Gastrocnemius medialis (tissue), 4 donors: ENCODE measurements around the gene RPS6KL1. TPM values are rescaled to one million over a fixed set of nuclear protein-coding genes. Genes with fewer than 3 reads are reported as not detected.

ENCODE experiments used
- ATAC-seq, 2 donors: fragments of 150-250 bp; one replicate each; pipeline ENCODE4 v1.9.1; 2016
- DNase-seq, 2 donors: peaks; one replicate each; pipeline ENCODE4 v3.0.0-alpha.2; 2019
- H3K27ac ChIP-seq, 4 donors: fragments of 200-600 bp; sonication (generic); 1 replicate in 1 of 4; 2 replicates in 3 of 4; pipeline ENCODE4 v1.5.1; 2016 to 2018; ENCODE audit warnings: mild to moderate bottlenecking in 2 of 4, moderate library complexity in 1 of 4
- H3K27me3 ChIP-seq, 3 donors: fragments of 200-600 bp; sonication (generic) in 2 of 3; 1 replicate in 1 of 3; 2 replicates in 2 of 3; pipeline versions ENCODE4 v1.5.1 to v1.6.0; 2016 to 2019; ENCODE audit warnings: mild to moderate bottlenecking in 1 of 3, moderate library complexity in 1 of 3
- H3K36me3 ChIP-seq, 2 donors: fragments of 200-600 bp; sonication (generic) in 1 of 2; one replicate each; pipeline ENCODE4 v1.5.1; 2017 to 2018
- H3K4me1 ChIP-seq, 2 donors: fragments of 200-600 bp; sonication (generic) in 1 of 2; one replicate each; pipeline ENCODE4 v1.5.1; 2016 to 2017; ENCODE audit warnings: mild to moderate bottlenecking in 2 of 2
- H3K4me3 ChIP-seq, 4 donors: fragments of 200-600 bp; sonication (generic) in 3 of 4; 1 replicate in 1 of 4; 2 replicates in 3 of 4; pipeline ENCODE4 v1.5.1; 2016 to 2019; ENCODE audit warnings: mild to moderate bottlenecking in 2 of 4
- H3K9me3 ChIP-seq, 3 donors: fragments of 200-600 bp; sonication (generic) in 2 of 3; 1 replicate in 1 of 3; 2 replicates in 2 of 3; pipeline ENCODE4 v1.5.1; 2016 to 2019
- POLR2A ChIP-seq, 2 donors: fragments of 450-650 bp; IDR thresholded peaks; one replicate each; pipeline ENCODE4 v1.6.1; 2017; ENCODE audit warnings: antibody characterized with exemption in 2 of 2, mild to moderate bottlenecking in 2 of 2, moderate library complexity in 2 of 2
- in situ Hi-C, 4 donors: fragments of 200-750 bp; cut with MboI; loops; one replicate each; pipeline versions ENCODE4 v1.15.0 to v1.8.0; 2017; ENCODE audit warnings: low sequenced_read_pairs in 4 of 4
- intact Hi-C: fragments of 100-400 bp; cut with DNase I; formaldehyde crosslinking; loops from one replicate; pipeline ENCODE4 v1.15.1; 2023; ENCODE audit warnings: low total_unique reads
- total RNA-seq, 4 donors: library from RNA; depleted of rRNA; stranded (reverse); fragments of >200 nt; gene quantifications; one replicate each; pipeline versions ENCODE4 v1.1.0 to v1.2.3, GENCODE V29; 2016
- TF ChIP-seq, protein P1 (sequence below), 5 experiments: fragments of 450-650 bp in 3 of 5; fragments of 200-600 bp in 2 of 5; sonication (generic) in 2 of 5; IDR thresholded peaks in 4 of 5; conservative IDR thresholded peaks in 1 of 5; 1 replicate in 4 of 5; 2 replicates in 1 of 5; pipeline ENCODE4 v1.5.1; 2016 to 2019; ENCODE audit warnings: antibody characterized with exemption in 5 of 5, mild to moderate bottlenecking in 3 of 5, moderate library complexity in 3 of 5

RPS6KL1 gene
- total RNA-seq, 4 donors from 2014 or later: 11.7 to 34.4 (median 18.7) TPM

DNA sequence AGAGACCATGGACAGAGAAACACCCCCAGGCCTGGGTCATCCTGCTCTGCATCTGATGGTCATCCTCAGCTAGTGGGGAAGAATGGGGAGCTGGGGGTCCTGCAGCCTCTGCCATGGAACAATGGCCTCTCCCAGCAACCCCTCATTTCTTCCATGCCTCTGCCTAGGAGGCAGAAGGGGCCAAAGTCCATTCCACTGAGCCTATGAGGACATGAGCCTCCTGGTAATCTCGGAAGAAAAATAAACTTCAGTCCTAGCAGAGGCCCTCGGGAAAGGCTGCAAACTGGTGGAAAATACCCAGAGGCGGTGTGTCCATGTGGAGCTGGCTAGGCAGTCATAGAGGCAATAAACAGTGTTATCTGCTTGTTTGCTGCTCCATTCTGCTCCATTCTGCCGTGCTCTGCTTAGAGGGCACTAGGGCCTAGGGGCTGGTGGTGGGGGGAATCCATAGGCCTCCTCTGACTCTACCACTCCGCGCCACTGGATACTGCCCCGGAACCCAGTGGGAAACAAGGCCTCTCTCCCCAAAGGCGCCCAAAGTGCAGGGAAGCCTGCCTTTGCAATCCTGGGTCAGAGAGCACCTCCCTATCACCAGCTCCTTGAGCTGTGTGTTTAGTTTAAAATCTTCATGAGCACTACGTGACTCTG, 27.9 kb upstream of the RPS6KL1 start:
- no peak for TF ChIP-seq POLR2A (IDR thresholded peaks at IDR 0.05)
- TF ChIP-seq, protein P1, sequence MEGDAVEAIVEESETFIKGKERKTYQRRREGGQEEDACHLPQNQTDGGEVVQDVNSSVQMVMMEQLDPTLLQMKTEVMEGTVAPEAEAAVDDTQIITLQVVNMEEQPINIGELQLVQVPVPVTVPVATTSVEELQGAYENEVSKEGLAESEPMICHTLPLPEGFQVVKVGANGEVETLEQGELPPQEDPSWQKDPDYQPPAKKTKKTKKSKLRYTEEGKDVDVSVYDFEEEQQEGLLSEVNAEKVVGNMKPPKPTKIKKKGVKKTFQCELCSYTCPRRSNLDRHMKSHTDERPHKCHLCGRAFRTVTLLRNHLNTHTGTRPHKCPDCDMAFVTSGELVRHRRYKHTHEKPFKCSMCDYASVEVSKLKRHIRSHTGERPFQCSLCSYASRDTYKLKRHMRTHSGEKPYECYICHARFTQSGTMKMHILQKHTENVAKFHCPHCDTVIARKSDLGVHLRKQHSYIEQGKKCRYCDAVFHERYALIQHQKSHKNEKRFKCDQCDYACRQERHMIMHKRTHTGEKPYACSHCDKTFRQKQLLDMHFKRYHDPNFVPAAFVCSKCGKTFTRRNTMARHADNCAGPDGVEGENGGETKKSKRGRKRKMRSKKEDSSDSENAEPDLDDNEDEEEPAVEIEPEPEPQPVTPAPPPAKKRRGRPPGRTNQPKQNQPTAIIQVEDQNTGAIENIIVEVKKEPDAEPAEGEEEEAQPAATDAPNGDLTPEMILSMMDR (IDR thresholded peaks at IDR 0.05 in 4 of 5, conservative IDR thresholded peaks at IDR 0.05 in 1 of 5): no peak
- H3K9me3 ChIP-seq: no peaks in the 10 kb centered on the region
- DNase-seq (no peak), ATAC-seq (no peak)
- H3K27me3 ChIP-seq: peaks cover 0 to 10% (median 3%) of the 10 kb centered on the region in 3 donors
- intact Hi-C loops: no loop called here
- H3K4me1 ChIP-seq: peaks cover 11 to 19% of the 10 kb centered on the region in 2 donors
- no peaks in the 10 kb centered on the region for H3K36me3 ChIP-seq
- in situ Hi-C loops: no loop called here
- no peak overlapping the region for H3K27ac ChIP-seq
- no peak overlapping the region for H3K4me3 ChIP-seq

DNA sequence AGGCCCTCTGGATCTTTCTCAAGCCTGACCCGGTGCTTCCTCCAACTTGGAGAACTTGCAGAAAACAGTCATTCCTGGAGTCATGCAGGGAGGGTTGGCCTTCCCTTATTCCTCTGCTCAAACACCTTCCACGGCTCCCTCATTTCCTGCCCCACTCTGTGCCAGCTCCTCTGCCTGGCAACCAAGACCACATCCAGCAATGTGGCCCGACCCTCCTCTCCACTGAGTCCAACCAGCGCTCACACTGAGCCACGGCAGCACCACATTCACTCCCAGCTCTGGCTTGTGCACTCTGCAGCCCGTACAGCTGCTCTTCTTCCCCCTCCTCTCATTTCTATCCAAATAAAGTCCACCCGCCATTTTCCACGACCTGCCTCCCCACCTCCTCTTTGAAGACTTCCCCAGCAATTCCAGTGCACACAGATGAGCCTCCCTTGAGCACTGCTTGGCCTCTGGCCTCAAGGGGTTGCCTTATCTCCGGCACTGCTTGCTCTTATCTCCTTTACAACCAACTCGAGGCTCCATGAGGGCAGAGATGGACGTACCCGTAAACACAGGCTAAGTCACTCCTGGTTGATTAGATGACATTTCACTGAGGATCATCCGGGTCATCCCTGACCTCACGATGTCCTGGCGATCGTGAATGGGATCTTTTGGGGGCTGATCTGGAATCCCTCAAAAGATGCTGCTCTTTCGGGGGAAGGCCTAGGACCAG, 27.0 kb upstream of the RPS6KL1 start:
- TF ChIP-seq, protein P1 (IDR thresholded peaks at IDR 0.05 in 4 of 5, conservative IDR thresholded peaks at IDR 0.05 in 1 of 5): no peak
- no peak for TF ChIP-seq POLR2A (IDR thresholded peaks at IDR 0.05)
- no peak for ATAC-seq
- peaks cover 0 to 7% (median 2%) of the 10 kb centered on the region in 3 donors for H3K27me3 ChIP-seq
- peaks cover 9 to 18% of the 10 kb centered on the region in 2 donors for H3K4me1 ChIP-seq
- no peaks in the 10 kb centered on the region for H3K9me3 ChIP-seq
- in situ Hi-C loops: loop anchor here in 2 of 4 donors (25.0 kb wide), 1 partner anchor 137 kb away; no protein-coding TSS in a partner anchor
- no peaks in the 10 kb centered on the region for H3K36me3 ChIP-seq
- intact Hi-C loops: loop anchor here (5.0 kb wide), 1 partner anchor 38 kb away; no protein-coding TSS in a partner anchor
- DNase-seq: no peak
- no peak overlapping the region for H3K4me3 ChIP-seq
- no peak overlapping the region for H3K27ac ChIP-seq

DNA sequence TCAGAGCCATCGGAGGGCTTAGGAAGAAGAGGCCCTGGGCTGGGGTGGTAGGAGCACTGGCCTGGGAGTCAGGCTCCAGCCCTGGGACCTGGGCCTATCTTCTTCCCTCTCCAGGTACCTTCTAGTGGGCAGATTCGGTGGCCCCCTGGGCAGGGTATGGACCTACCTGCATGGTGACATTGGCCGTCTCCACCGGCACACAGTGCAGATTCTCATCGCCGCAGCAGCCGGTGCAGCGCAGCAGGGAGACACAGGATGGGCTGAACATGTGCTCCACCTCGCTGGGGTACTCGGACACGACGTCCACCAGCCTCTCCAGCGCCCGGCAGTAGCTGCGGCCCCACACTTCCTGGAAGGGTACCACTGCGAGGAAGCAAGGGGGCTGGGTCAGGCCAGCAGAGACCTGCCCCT, 26.1 kb upstream of the RPS6KL1 start:
- TF ChIP-seq POLR2A (IDR thresholded peaks at IDR 0.05): no peak
- TF ChIP-seq, protein P1 (IDR thresholded peaks at IDR 0.05 in 4 of 5, conservative IDR thresholded peaks at IDR 0.05 in 1 of 5): no peak
- Histone ChIP-seq H3K36me3 (no peaks in the 10 kb centered on the region), H3K27ac (no peak overlapping the region), H3K9me3 (no peaks in the 10 kb centered on the region), H3K4me3 (no peak overlapping the region), H3K27me3 (no peaks in the 10 kb centered on the region), H3K4me1 (peaks cover 9 to 11% of the 10 kb centered on the region in 2 donors)
- in situ Hi-C loops (loop anchor here in 2 of 4 donors (25.0 kb wide), 1 partner anchor 138 kb away; no protein-coding TSS in a partner anchor), intact Hi-C loops (loop anchor here (5.0 kb wide), 1 partner anchor 37 kb away; no protein-coding TSS in a partner anchor)
- no peak for ATAC-seq
- DNase-seq: no peak

DNA sequence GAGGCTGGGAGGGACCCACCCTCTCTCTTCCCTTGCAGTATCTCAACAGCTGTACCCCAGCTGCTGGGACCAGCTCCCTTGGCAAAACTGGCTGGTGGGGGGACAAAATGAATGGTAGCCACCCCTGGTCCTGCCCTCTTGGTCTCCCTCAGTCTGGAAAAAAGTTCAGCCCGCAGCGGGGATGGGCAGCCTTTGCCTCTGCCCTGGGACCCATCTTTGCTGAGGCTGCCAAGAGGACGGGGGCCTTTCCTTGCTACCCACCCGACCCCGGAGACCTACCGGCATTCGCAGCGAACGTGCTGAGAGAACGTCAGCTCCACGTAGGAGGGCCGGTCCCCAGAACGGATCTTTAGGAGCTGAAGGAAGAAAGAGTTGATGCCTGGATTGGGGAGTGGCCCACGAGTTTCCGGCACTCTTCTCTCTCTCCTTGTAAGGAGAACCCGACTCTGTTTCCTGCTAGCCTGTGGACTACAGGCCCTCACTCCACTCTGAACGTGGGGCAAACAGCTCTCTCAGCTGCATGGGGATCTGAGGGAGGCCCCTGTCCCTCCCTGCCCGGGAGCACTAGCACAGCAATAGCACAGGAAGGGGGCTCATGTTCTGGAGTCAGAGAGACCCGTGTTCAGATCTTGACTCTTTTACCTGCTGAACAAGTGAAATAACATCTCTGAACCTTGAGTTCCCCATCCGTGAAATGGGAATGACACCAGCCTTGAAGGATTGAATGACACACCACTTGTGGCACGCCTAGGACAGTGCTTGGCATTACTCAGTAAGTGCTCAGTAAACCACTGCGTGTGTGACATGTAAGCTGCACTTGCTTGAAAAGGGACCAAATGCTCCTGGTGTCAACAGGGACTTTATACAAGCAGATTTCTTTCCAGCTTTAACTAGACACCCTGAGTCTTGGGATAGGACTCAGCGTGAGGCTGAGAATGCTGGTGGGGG, 25.4 kb upstream of the RPS6KL1 start:
- intact Hi-C loops: loop anchor here (5.0 kb wide), 1 partner anchor 36 kb away; no protein-coding TSS in a partner anchor
- in situ Hi-C loops: loop anchor here in 2 of 4 donors (25.0 kb wide), 1 partner anchor 139 kb away; no protein-coding TSS in a partner anchor
- DNase-seq (no peak), ATAC-seq (no peak)
- Histone ChIP-seq H3K4me1 (peaks cover 9 to 11% of the 10 kb centered on the region in 2 donors), H3K27me3 (no peaks in the 10 kb centered on the region), H3K9me3 (no peaks in the 10 kb centered on the region), H3K27ac (no peak overlapping the region), H3K4me3 (no peak overlapping the region), H3K36me3 (no peaks in the 10 kb centered on the region)
- TF ChIP-seq POLR2A (IDR thresholded peaks at IDR 0.05): no peak
- TF ChIP-seq, protein P1 (IDR thresholded peaks at IDR 0.05 in 4 of 5, conservative IDR thresholded peaks at IDR 0.05 in 1 of 5): no peak
